HG03521 (cell line): ENCODE measurements around the gene VSIG4.
A peak's percentile ranks its signal among the peaks of the same experiment; 100 is the strongest.

Experiments
- ATAC-seq: cut with Tn5 transposase; IDR thresholded peaks from one replicate; pipeline ENCODE4 v1.9.1; 2021; ENCODE audit warnings: mild to moderate bottlenecking, moderate library complexity; ENCODE audit not compliant: unreplicated experiment

The VSIG4 gene

DNA sequence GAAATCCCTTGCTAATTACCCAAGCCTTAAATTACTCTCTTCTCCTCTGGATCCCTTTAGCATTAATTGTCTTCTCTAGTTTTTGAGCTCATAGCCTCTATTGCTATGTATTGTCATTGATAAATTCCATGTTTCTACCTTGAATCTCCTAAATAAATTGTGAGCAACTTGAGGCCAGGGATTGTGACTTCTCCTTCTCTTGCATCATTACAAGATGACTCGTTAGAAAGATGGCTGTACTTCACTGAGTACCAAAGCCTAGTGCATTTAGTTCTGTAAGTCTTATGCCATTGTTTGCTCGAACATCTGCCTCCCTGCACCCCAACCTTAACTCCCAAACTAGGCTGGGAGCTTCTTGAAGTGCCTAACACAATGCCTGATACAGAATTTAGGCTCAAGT lies 15.3 kb downstream of the VSIG4 start:
- ATAC-seq, result no peak

- ATAC-seq, result no peak
Measured at GRCh38 chrX:66024092-66024467, 15.8 kb downstream of the VSIG4 start.

GRCh38 chrX:66023385-66024091 lies 16.3 kb downstream of the VSIG4 start:
- ATAC-seq, result no peak

DNA sequence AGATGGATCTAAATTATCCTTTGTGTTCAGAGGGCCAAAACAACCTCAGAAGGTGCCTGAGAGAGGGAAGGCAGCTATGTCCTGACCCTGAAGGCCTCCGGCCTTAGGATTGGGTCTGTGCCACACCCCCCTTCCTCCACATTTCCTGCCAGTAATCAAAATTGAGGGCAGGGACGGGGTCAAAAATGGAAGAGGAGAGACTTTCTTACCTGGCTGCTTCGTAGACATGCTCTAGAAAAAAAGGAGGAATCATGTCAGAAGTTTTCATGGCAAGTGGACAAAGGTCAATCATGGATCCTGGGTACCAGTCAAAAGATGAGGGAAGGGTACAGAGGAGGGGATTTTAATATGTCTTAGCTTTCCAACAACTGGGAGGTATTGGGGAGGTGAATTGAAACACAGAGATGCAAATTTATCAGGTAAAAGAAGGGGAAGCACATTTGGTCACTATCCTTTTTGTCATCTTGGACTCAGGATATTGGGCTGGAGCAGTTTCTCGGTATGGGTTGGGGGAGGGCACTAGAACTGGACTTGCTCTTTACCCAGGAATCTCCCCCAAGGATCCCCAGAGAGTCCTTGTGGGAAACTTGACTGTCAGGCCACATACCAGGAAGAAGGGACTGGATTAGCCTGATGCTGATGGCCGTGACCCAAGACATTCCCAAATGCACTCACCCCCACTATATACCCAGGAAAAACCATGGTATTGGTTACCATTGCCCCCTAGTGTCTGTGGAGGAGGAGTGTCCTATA lies 17.1 kb downstream of the VSIG4 start:
- ATAC-seq, result no peak

- ATAC-seq, result no peak
Measured at GRCh38 chrX:66021765-66022631, 17.9 kb downstream of the VSIG4 start.

GRCh38 chrX:66021401-66021764 lies 18.5 kb downstream of the VSIG4 start:
- no peak for ATAC-seq

DNA sequence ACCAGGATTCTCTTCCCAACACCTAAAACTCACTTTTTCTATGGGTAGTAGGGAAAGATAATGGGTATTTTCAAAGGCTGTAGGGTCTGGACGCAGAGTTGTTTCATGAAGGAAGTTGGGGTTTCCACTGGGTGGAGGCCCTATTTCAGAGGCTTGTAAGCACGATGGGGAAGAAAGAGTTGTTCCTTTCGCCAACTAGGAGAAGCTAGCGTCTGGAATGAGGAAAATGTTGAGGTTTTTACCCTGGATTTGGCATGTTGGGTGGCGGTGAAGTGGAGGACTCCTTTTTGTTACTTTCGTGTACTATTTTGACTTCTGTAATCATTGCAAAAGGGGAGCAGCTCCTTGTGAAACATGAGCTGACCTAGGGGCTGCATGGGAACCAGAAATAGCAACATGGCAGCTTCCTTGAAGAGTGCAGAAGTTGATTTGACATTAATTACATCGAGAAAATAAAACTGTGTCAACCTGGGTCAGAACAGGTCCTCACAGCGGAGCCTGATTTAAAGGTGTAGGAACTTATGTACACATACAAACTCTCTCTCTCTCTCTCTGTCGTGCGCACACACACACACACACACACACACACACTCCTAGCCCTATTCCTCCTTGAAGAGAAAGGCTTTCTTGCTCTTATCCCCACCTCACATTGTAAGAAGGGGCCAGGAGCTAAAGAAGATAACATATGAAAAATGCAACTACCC lies 19.1 kb downstream of the VSIG4 start:
- no peak for ATAC-seq

GRCh38 chrX:66019974-66020373 lies 19.9 kb downstream of the VSIG4 start:
- no peak for ATAC-seq

GRCh38 chrX:66019310-66019652 lies 20.6 kb downstream of the VSIG4 start:
- ATAC-seq, result no peak

DNA sequence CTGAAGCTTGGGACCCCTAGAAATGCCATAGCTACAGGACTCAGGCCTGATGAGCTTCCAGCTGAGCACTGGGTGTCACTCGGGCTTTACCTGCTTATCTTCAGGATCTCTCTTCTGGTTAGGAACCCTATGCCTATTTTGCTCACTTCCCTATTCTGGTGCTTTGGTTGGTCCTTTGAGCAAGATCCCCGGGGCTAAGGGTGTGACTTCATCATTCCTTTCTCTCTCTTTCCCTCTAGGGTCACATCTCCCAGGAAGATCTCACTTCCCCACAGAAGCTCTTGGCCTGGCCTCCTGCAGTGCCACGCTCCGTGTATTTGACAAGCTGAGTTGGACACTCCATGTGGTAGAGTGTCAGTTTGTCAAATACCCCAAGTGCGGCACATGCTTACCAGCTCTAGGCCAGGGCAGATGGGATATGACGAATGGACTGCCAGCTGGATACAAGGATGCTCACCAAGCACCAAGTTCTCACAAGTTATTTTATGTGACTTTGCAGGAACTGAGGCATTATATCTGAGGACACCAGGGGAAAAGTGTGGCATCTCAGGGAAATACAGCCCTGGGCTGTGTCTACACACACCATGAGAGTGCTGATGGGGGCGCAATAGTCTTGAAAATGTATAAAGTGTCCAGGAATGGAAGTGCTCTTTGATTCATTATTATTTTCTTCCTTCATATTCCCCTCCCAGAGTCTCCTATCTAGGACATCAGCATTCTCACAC lies 21.1 kb downstream of the VSIG4 start:
- no peak for ATAC-seq

DNA sequence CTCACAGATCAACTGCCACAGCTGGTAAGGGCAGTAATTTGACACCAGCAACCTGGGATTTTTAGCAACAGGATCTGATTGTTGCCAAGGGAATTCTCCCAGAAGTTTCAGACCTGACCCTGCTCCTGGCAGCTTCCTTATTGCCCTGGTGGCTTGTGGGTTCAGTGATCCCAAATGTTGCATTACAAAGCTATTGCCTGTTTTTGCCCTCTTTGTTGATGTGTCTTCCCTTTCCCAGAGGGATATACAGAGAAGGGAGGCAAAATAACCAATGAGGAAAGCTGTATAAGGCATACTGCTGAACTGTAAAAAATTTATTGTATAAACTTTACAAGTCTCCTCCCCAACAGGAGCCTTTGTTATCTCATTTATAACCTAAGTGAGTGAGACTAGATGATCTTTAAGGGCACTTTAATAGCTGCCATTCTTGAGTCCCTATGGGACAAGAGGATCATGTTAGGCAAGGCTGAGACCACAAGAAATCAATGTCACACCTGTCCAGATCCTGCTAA lies 22.2 kb downstream of the VSIG4 start:
- no peak for ATAC-seq

DNA sequence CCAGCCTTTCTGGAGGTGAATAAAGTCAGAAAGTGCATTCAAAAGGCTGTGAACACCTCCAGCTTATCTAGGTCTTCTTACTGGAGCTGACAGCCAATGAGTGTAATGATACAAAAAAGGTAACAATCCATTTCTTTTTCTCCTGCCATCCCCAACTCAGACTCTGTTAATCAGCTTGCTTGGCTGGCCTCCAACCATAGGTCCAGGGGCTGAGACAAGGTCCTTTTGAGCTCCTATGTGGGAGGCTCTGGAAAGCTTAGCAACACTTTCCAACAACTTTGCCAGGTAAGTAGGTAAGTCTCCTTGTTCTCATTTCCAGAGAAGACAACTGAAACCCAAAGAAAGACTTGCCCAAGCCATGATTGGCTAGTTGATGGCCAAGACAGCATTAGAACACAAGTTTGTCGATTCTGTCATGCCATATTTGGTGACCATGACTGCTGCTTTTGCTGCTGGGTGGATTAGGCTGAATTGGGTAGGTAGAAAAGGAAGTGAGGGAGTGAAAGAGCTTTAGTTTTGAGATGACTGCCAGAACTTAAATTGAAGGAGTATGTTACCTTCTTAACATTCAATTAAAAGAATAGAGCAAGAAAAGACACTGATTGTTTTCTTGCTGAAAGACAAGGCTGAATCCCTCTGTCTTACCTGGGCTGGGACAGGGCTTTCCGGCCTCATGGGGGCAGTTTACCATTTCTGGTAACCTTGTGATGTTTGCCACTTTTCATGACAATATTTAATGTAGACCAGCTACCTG lies 22.8 kb downstream of the VSIG4 start:
- ATAC-seq, result no peak

DNA sequence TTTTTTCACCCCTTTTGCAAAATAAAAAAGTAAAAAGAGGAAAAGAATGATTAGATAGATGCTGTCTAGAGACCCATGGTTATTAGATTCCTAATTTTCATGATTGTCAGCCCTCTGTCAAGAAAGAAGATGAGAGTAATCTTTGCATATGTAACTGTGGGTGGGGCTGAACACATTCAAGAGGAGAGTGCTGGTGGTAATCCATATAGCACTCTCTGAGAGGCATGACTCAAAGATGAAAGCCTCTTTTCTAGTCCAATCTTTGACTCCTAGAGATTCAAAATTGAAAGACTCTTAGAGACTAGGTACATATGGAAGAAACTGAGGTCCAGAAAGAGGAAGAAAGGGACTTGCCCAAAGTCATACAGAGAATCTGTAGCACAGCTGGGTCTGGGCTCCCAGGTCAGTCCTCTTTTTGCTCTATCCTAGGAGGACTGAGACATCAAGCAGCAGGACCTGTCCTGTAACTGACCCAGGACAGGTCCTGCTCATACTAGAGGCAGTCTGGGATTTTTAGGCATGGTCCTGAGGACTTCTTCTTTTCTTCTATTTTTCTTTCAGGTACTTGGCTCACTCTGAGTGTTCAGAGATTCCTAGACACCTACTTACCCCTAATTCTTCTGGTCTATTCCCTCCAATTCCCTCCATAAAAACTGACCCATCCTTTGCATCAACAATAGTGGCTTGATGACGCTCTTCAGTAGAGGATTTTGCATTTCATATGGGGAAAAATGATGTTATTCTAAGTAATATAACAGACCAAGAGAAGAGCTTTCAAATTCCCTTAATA lies 23.8 kb downstream of the VSIG4 start:
- ATAC-seq, result peak; percentile 31

DNA sequence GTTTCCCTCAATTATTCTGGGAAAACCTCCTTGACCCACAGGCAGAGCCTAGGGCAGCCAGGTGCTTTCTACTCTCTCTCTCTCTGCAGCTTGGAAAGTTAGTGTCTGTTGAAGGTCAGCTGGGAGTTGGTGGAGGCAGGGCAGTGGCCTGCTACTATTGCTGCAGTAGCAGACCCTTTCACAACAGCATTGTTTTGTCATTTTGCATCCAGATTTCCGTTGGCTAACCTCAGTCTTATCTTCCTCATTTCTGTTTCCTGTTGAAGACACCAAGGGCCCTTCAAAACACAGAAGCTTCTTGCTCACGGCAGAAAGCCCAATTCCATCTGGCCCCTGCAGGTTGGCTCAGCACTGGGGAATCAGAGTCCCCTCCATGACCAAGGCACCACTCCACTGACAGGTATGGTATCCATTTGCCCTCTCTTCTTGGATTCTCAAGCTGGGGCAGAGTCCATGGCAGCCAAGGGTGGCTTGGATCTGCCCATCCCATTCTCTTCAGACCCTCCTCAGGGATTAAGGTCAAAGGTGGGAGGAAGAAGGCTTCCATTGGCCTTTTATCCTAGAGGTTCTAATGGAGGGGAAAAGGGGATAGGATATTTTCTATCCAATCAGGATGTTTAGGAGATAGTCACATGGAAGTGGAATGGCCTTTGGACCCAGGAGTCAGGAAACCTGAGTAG lies 24.6 kb downstream of the VSIG4 start:
- ATAC-seq, result peak; percentile 29

DNA sequence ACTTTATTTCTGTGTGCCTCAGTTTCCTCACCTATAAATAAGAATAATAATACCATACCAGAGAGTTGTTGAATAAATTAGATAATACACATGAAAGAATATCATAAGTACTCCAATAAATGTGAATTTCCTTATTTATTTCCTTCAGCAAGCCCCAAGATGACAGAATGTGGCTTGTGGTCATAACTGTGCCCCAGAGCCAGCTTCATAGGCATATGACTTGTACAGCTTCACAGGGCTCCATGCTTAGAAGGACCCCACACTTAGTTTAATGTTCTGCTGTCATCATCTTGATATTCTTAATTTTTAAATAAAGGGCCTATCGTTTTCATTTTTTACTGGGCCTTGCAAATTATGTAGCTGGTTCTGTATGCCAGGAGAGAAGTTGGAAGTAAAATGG lies 25.3 kb downstream of the VSIG4 start:
- ATAC-seq, result no peak

DNA sequence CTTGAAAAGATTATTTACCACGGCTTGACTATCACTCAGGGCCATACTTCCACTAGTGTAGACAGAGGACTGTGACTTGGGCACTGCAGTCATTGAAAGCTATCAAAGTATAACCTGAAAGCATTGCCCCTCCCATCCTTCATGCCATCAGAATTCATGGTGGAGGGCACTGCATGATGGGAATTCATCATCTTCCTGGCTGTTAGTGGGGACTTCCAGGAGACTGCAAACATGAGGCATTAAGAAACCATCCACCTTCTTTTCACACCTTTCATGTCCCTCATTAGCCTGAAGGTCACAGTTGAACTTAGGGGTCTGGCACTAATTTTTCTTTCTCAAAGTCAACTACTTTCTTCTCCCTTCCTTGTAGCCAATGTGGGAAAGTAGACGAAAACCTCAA lies 25.8 kb downstream of the VSIG4 start:
- ATAC-seq, result no peak

GRCh38 chrX:66013194-66013816 lies 26.6 kb downstream of the VSIG4 start:
- ATAC-seq, result no peak

DNA sequence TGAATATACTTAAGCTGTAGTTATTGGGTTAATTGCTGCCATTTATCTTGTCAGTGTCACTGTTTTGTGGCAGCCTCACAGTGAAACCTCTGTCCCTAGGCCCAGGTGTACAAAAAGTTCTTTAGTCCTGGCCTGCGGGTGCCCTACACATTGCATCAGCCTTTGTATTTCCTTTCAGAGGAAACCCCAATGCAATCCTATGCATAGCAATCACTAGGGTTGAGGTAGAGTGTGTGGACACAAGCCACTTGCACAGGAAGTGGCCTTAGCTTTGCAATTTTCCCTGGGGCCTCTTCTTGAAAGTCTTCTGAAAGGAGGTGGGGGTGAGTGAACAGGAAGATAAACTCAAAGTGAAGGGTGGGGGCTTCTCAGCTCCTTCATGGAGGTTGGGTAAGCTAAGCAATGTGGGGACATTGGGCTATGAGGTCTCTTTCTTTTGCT lies 27.8 kb downstream of the VSIG4 start:
- no peak for ATAC-seq
